GM21723 (cell line): ENCODE results near the gene MYO18B.

Experiments used
- ATAC-seq: cut with Tn5 transposase; IDR thresholded peaks from one replicate; pipeline ENCODE4 v1.9.1; 2021; ENCODE audit warnings: mild to moderate bottlenecking, moderate library complexity; ENCODE audit not compliant: unreplicated experiment

MYO18B gene

DNA sequence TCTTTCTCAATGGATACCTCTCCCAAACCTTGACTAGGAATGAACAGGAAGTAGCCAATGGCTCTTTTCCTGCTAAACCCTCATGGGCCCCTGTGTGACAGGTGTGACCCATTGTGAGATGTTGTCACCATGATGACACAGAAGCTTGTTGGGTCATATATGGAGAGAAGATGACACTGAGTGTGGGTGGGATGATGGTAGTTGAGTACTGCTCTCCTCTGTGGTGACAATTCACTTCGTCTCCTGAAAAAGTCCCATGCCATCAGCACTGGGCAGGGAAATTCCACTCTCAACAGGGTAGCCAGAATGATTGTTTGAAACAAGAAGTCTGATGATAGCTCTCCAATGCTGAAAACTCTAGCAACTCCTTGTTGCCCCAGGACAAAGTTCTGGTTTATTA, 333.3 kb downstream of the MYO18B start:
- no peak for ATAC-seq

DNA sequence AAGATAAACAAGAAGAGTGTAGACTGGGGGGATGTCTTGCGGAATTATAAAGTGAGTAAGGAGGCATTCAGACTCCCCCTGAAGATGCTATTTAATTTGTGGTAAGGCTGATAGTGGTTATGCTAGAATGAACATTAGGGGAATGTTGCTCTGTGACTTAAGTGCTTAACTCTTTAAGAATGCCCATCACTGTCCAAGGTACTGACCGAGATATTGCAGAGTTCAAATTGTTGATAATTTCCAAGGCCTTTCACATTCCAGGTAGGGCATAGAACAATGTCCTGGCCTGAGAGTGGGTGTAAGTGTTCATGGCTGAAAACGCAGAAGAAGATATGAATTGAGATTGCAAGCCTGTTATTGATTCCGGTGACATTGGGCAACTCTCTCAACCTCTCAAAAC, 337.0 kb downstream of the MYO18B start:
- no peak for ATAC-seq
